Right renal cortex interstitium (tissue), 3 donors: ENCODE data around the gene DENND1B. TPM values are rescaled to one million over a fixed set of nuclear protein-coding genes. Genes with fewer than 3 reads are reported as not detected.

ENCODE experiments used
- DNase-seq, 3 donors: peaks; one replicate each; pipeline ENCODE4 v3.0.0-alpha.2; 2013; ENCODE audit warnings: low read depth in 3 of 3, low spot score in 2 of 3
- polyA plus RNA-seq, 3 donors: library from polyadenylated mRNA; unstranded; fragments of 120-200 nt; gene quantifications; one replicate each; pipeline ENCODE4 v1.2.1, GENCODE V29; 2013; ENCODE audit not compliant: insufficient read length in 3 of 3

DENND1B gene
- polyA plus RNA-seq, 3 donors = 12.3 to 14.3 (median 13.5) TPM

GRCh38 chr1:197638316-197638715 is 137.0 kb downstream of the DENND1B start:
- no peak for DNase-seq

GRCh38 chr1:197637406-197637805 is 137.9 kb downstream of the DENND1B start:
- no peak for DNase-seq

GRCh38 chr1:197633447-197634078 is 141.7 kb downstream of the DENND1B start:
- DNase-seq = no peak

- no peak for DNase-seq
Measured at GRCh38 chr1:197632651-197633050, 142.6 kb downstream of the DENND1B start.

- DNase-seq = no peak
Measured at GRCh38 chr1:197632005-197632404, 143.3 kb downstream of the DENND1B start.

GRCh38 chr1:197622371-197622770 is 152.9 kb downstream of the DENND1B start:
- no peak for DNase-seq

GRCh38 chr1:197621761-197622160 is 153.5 kb downstream of the DENND1B start:
- DNase-seq = no peak

GRCh38 chr1:197620714-197621163 is 154.5 kb downstream of the DENND1B start:
- DNase-seq = no peak

GRCh38 chr1:197619008-197619640 is 156.2 kb downstream of the DENND1B start:
- no peak for DNase-seq

- no peak for DNase-seq
Measured at GRCh38 chr1:197618061-197618460, 157.2 kb downstream of the DENND1B start.

- no peak for DNase-seq
Measured at GRCh38 chr1:197615693-197616011, 159.6 kb downstream of the DENND1B start.

GRCh38 chr1:197614916-197615692 is 160.2 kb downstream of the DENND1B start:
- no peak for DNase-seq

GRCh38 chr1:197606168-197606845 is 169.0 kb downstream of the DENND1B start:
- no peak for DNase-seq

GRCh38 chr1:197604302-197604701 is 171.0 kb downstream of the DENND1B start:
- no peak for DNase-seq

- DNase-seq = no peak
Measured at GRCh38 chr1:197600751-197601150, 174.5 kb downstream of the DENND1B start.

GRCh38 chr1:197599789-197600188 is 175.5 kb downstream of the DENND1B start:
- no peak for DNase-seq

GRCh38 chr1:197598935-197599334 is 176.3 kb downstream of the DENND1B start:
- DNase-seq = no peak

- no peak for DNase-seq
Measured at GRCh38 chr1:197595304-197595904, 179.9 kb downstream of the DENND1B start.

- DNase-seq = no peak
Measured at GRCh38 chr1:197590687-197591086, 184.6 kb downstream of the DENND1B start.

GRCh38 chr1:197585809-197586208 is 189.5 kb downstream of the DENND1B start:
- no peak for DNase-seq

GRCh38 chr1:197577580-197577979 is 197.7 kb downstream of the DENND1B start:
- no peak for DNase-seq
